PC-3 (cell line): Measurements from ENCODE around the gene SLC35F3. TPM values are rescaled to one million over a fixed set of nuclear protein-coding genes. Genes with fewer than 3 reads are reported as not detected.

ENCODE experiments used
- ATAC-seq: fragments of 200-7000 bp; cut with Tn5 transposase; 2 replicates; pipeline ENCODE4 v1.9.1; 2020; ENCODE audit warnings: mild to moderate bottlenecking, moderate library complexity
- BruUV-seq: library from RNA; stranded (reverse); fragments of 400-500 nt; replicated peaks from 2 replicates; lab custom pipeline; 2021; lab: Mats Ljungman, UMichigan
- CTCF ChIA-PET: fragments of 300-600 bp; sonication (Branson Sonifier 250); formaldehyde crosslinking; loops from one replicate; lab custom pipeline; 2022; ENCODE audit warnings: antibody characterized with exemption; lab: Charles Lee
- POLR2A ChIA-PET: fragments of 300-600 bp; sonication (Branson Sonifier 250); formaldehyde crosslinking; loops from one replicate; lab custom pipeline; 2022; ENCODE audit warnings: antibody characterized with exemption; ENCODE audit not compliant: unreplicated experiment; lab: Charles Lee
- DNase-seq: peaks from one replicate; pipeline ENCODE4 v3.0.0-alpha.2; 2015
- H2AFZ ChIP-seq: fragments of 300-600 bp; sonication (generic); 2 replicates; pipeline ENCODE4 v1.6.0; 2016; ENCODE audit warnings: antibody characterized with exemption, low read length
- H3F3A ChIP-seq: fragments of 300-600 bp; sonication (generic); one replicate; pipeline ENCODE4 v1.6.0; 2017; ENCODE audit warnings: antibody characterized with exemption, low read length, control low read depth, mild to moderate bottlenecking; ENCODE audit not compliant: unreplicated experiment
- H3K27ac ChIP-seq: fragments of 300-600 bp; sonication (generic); 2 replicates; pipeline ENCODE4 v1.5.1; 2016; ENCODE audit warnings: mild to moderate bottlenecking, low read length
- H3K27me3 ChIP-seq: fragments of 300-600 bp; sonication (generic); 2 replicates; pipeline ENCODE4 v1.6.1; 2016; ENCODE audit warnings: low read length, mixed read lengths
- H3K36me3 ChIP-seq: fragments of 300-600 bp; sonication (generic); 2 replicates; pipeline ENCODE4 v1.6.1; 2016; ENCODE audit warnings: low read depth, mixed run types, low read length, mixed read lengths
- H3K4me1 ChIP-seq: fragments of 300-600 bp; sonication (generic); 2 replicates; pipeline ENCODE4 v1.5.1; 2016; ENCODE audit warnings: low read length; ENCODE audit not compliant: insufficient read depth
- H3K4me2 ChIP-seq: fragments of 300-600 bp; sonication (generic); 2 replicates; pipeline ENCODE4 v1.6.0; 2016; ENCODE audit warnings: low read length
- H3K4me3 ChIP-seq: fragments of 300-600 bp; sonication (generic); 2 replicates; pipeline ENCODE4 v1.5.1; 2016; ENCODE audit warnings: mild to moderate bottlenecking, low read length, mixed read lengths
- H3K79me2 ChIP-seq: fragments of 300-600 bp; sonication (generic); 2 replicates; pipeline ENCODE4 v1.6.1; 2017; ENCODE audit warnings: low read length, mixed read lengths
- H3K9ac ChIP-seq: fragments of 300-600 bp; sonication (generic); 2 replicates; pipeline ENCODE4 v1.6.0; 2016; ENCODE audit warnings: mild to moderate bottlenecking, low read length
- H3K9me2 ChIP-seq: fragments of 300-600 bp; sonication (generic); replicated peaks from 2 replicates; pipeline ENCODE4 v1.6.1; 2016; ENCODE audit warnings: mixed run types, low read length, mixed read lengths
- H3K9me3 ChIP-seq: fragments of 300-600 bp; sonication (generic); 2 replicates; pipeline ENCODE4 v1.6.1; 2016; ENCODE audit warnings: low read length, mixed read lengths
- H4K20me1 ChIP-seq: fragments of 300-600 bp; sonication (generic); 2 replicates; pipeline ENCODE4 v1.6.1; 2016; ENCODE audit warnings: low read length, mixed read lengths
- EZH2 ChIP-seq: fragments of 300-600 bp; sonication (generic); IDR thresholded peaks from one replicate; pipeline ENCODE4 v1.6.1; 2017; ENCODE audit warnings: antibody characterized with exemption, mild to moderate bottlenecking, low read length; ENCODE audit not compliant: unreplicated experiment
- EZH2phosphoT487 ChIP-seq: fragments of 300-600 bp; sonication (generic); IDR thresholded peaks from 2 replicates; pipeline ENCODE4 v1.6.1; 2018; ENCODE audit warnings: mild to moderate bottlenecking, antibody characterized with exemption, low read length, borderline replicate concordance
- intact Hi-C: fragments of 100-400 bp; cut with micrococcal nuclease; formaldehyde crosslinking; loops from 2 replicates; pipeline ENCODE4 v1.9.0; 2023
- total RNA-seq: library from RNA; depleted of rRNA; stranded (reverse); fragments of >200 nt; gene quantifications from 2 replicates; pipeline ENCODE4 v1.2.3, GENCODE V29; 2014
- TF ChIP-seq, protein P1 (sequence below): fragments of 300-600 bp; sonication (generic); conservative IDR thresholded peaks from 2 replicates; pipeline ENCODE4 v1.5.1; 2017; ENCODE audit warnings: antibody characterized with exemption, low read depth, mild to moderate bottlenecking, low read length

The SLC35F3 gene
- total RNA-seq, 1 experiment from 2014 or later = 17.7 TPM

DNA sequence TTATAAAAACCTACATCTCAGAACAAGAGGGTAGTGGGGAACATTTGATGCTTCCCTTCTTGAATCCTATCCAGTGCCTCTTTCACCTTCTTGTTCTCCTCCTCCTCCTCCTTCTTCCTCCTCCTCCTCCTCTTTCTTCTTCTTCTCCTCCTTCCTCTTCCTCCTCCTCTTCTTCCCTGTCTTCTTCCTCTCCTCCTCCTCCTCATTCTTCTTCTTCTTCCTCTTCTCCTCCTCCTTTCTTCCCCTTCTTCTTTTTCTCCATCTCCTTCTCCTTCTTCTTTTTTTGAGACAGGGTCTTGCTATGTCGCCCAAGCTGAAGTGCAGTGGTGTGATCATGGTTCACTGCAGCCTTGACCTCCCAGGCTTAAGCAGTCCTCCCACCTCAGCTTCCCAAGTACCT, 31.9 kb downstream of the SLC35F3 start:
- Histone ChIP-seq H2AFZ (no peak overlapping the region), H3K4me2 (no peak overlapping the region), H3K9ac (no peak overlapping the region), H3K9me2 (no peaks in the 10 kb centered on the region), H3K4me1 (no peaks in the 10 kb centered on the region), H3K79me2 (peaks cover 21% of the 10 kb centered on the region; the same call in 1 of the 2 replicates), H3F3A (no peaks in the 10 kb centered on the region), H3K9me3 (no peaks in the 10 kb centered on the region), H4K20me1 (no peaks in the 10 kb centered on the region), H3K27me3 (no peaks in the 10 kb centered on the region), H3K36me3 (no peaks in the 10 kb centered on the region; the same call in 1 of the 2 replicates), H3K4me3 (no peak overlapping the region), H3K27ac (no peak overlapping the region)
- TF ChIP-seq EZH2 (no peak), EZH2phosphoT487 (no peak)
- TF ChIP-seq, protein P1, sequence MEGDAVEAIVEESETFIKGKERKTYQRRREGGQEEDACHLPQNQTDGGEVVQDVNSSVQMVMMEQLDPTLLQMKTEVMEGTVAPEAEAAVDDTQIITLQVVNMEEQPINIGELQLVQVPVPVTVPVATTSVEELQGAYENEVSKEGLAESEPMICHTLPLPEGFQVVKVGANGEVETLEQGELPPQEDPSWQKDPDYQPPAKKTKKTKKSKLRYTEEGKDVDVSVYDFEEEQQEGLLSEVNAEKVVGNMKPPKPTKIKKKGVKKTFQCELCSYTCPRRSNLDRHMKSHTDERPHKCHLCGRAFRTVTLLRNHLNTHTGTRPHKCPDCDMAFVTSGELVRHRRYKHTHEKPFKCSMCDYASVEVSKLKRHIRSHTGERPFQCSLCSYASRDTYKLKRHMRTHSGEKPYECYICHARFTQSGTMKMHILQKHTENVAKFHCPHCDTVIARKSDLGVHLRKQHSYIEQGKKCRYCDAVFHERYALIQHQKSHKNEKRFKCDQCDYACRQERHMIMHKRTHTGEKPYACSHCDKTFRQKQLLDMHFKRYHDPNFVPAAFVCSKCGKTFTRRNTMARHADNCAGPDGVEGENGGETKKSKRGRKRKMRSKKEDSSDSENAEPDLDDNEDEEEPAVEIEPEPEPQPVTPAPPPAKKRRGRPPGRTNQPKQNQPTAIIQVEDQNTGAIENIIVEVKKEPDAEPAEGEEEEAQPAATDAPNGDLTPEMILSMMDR = no peak
- DNase-seq (no peak), ATAC-seq (no peak)
- BruUV-seq = no TSS peak
- intact Hi-C loops = no loop called here
- CTCF ChIA-PET = no interaction called here
- POLR2A ChIA-PET = no interaction called here

DNA sequence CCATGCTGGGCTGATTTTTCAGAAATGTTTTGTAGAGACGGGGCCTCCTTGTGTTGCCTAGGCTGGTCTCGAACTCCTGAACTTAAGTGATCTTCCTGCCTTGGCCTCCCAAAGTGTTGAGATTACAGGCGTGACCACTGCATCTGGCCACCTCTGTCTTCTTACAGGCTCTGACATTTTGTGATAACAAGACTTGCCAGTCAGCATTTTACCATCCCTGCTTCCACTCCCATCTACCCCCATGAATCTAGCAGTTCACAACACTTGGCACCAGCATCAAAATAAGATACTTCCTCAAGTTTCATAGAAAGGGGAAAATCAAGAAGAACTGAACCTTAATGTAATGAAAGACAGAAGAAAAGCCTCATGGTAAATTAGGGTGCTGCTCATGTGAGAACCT, 32.4 kb downstream of the SLC35F3 start:
- H3K9me3 ChIP-seq = no peaks in the 10 kb centered on the region
- DNase-seq (no peak), ATAC-seq (no peak)
- no peak overlapping the region for H3K27ac ChIP-seq
- ChIA-PET POLR2A (no interaction called here), CTCF (no interaction called here)
- BruUV-seq = no TSS peak
- H3K27me3 ChIP-seq = no peaks in the 10 kb centered on the region
- H3K9ac ChIP-seq = no peak overlapping the region
- H3K4me2 ChIP-seq = no peak overlapping the region
- H2AFZ ChIP-seq = no peak overlapping the region
- H3K4me1 ChIP-seq = no peaks in the 10 kb centered on the region
- no peak overlapping the region for H3K4me3 ChIP-seq
- H3F3A ChIP-seq = no peaks in the 10 kb centered on the region
- TF ChIP-seq EZH2 (no peak), EZH2phosphoT487 (no peak)
- TF ChIP-seq, protein P1 = no peak
- no peaks in the 10 kb centered on the region; the same call in 1 of the 2 replicates for H3K36me3 ChIP-seq
- H4K20me1 ChIP-seq = no peaks in the 10 kb centered on the region
- H3K9me2 ChIP-seq = no peaks in the 10 kb centered on the region
- intact Hi-C loops = no loop called here
- H3K79me2 ChIP-seq = peaks cover 21% of the 10 kb centered on the region; the same call in 1 of the 2 replicates

DNA sequence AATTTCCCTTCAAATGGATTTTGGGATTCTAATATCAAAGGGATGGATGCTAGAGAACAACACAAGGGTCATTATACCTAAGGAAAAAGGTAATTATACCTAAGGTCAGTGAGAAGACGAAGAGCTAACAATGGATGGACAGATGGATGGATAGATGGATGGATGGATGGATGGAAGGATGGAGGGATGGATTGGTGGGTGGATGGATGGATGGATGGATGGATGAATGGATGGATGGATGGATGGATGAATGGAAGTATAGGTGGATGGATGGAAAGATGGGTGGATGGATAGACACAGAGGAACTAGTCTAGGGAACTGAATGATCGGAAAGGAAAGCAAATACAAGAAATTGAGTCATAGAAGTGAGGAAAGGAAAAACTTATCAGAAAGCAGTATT, 34.0 kb downstream of the SLC35F3 start:
- no peaks in the 10 kb centered on the region for H3K27me3 ChIP-seq
- CTCF ChIA-PET = no interaction called here
- no peaks in the 10 kb centered on the region; the same call in 1 of the 2 replicates for H3K36me3 ChIP-seq
- no peak for DNase-seq
- H3K9me3 ChIP-seq = no peaks in the 10 kb centered on the region
- peaks cover 8% of the 10 kb centered on the region; the same call in 1 of the 2 replicates for H3K79me2 ChIP-seq
- intact Hi-C loops = no loop called here
- POLR2A ChIA-PET = no interaction called here
- ATAC-seq = no peak
- no peak overlapping the region for H3K27ac ChIP-seq
- BruUV-seq = no TSS peak
- H3K4me2 ChIP-seq = no peak overlapping the region
- H3F3A ChIP-seq = no peaks in the 10 kb centered on the region
- no peak for TF ChIP-seq EZH2phosphoT487
- TF ChIP-seq EZH2 = no peak
- TF ChIP-seq, protein P1 = no peak
- no peaks in the 10 kb centered on the region for H3K9me2 ChIP-seq
- H3K9ac ChIP-seq = no peak overlapping the region
- H3K4me1 ChIP-seq = no peaks in the 10 kb centered on the region
- no peak overlapping the region for H3K4me3 ChIP-seq
- H4K20me1 ChIP-seq = no peaks in the 10 kb centered on the region
- H2AFZ ChIP-seq = no peak overlapping the region
